ENCODE data around the gene KATNBL1.
"Not testable (repeated sequence)": the region's sequence is repeated elsewhere in the genome, so short reads cannot be mapped to it uniquely, and the experiment has no call there.

Gene KATNBL1

DNA sequence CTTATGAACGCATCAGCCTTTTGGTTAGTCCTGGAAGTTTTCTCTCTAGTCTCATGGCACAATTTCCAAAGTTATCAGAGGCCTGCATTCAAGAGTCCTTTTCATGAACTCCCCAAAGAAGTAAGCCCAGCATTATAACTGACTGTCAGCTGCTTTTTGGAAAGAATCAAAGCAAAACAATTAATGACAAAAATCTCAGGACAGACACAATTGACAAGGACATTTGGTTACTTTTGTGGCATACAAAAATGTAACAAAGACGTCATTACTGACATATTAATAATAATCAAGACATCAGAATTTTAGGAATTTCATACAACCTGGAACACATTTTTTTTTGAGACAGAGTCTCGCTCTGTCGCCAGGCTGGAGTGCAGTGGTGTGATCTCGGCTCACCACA, 21.2 kb downstream of the KATNBL1 start:
- ATAC-seq (ENCODE audit: low read depth) (no peak), DNase-seq (ENCODE audit: low spot score) (no peak)
- peaks cover 16% of the 10 kb centered on the region for H3K36me3 ChIP-seq (ENCODE audit: low read depth)
- H3K27ac ChIP-seq (ENCODE audit: poor library complexity, severe bottlenecking), result no peak overlapping the region
- H3K4me3 ChIP-seq (ENCODE audit: severe bottlenecking), result no peak overlapping the region
- H3K27me3 ChIP-seq (ENCODE audit: insufficient read depth, poor library complexity, severe bottlenecking), result no peaks in the 10 kb centered on the region
- TF ChIP-seq, protein P1, sequence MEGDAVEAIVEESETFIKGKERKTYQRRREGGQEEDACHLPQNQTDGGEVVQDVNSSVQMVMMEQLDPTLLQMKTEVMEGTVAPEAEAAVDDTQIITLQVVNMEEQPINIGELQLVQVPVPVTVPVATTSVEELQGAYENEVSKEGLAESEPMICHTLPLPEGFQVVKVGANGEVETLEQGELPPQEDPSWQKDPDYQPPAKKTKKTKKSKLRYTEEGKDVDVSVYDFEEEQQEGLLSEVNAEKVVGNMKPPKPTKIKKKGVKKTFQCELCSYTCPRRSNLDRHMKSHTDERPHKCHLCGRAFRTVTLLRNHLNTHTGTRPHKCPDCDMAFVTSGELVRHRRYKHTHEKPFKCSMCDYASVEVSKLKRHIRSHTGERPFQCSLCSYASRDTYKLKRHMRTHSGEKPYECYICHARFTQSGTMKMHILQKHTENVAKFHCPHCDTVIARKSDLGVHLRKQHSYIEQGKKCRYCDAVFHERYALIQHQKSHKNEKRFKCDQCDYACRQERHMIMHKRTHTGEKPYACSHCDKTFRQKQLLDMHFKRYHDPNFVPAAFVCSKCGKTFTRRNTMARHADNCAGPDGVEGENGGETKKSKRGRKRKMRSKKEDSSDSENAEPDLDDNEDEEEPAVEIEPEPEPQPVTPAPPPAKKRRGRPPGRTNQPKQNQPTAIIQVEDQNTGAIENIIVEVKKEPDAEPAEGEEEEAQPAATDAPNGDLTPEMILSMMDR (IDR thresholded peaks at IDR 0.05; ENCODE audit: poor library complexity, severe bottlenecking), result no peak
- peaks cover 5% of the 10 kb centered on the region for H3K4me1 ChIP-seq (ENCODE audit: insufficient read depth, poor library complexity, severe bottlenecking)
- H3K9me3 ChIP-seq (ENCODE audit: severe bottlenecking), result peaks cover 5% of the 10 kb centered on the region

DNA sequence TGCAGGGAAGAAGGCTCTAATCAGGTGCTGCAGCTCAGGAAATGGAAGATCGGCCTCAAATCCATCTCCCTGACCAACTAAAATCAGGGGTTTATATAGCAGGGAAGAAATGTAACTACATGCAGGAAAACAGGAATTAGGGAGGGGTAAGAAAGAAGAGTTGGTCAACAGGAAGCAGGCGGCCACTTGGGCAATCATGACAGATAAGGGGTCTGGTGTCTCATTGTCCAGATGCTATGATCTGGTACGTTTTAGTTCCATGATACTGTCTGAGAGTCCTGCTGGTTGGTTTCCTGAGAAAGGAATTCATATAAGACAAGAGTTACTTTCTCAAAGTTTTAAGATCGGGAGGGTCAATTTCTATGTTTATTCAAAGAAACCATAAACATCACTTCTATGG, 24.2 kb downstream of the KATNBL1 start:
- ATAC-seq (ENCODE audit: low read depth), result no peak
- peaks cover 5% of the 10 kb centered on the region for H3K4me1 ChIP-seq (ENCODE audit: insufficient read depth, poor library complexity, severe bottlenecking)
- TF ChIP-seq, protein P1 (IDR thresholded peaks at IDR 0.05; ENCODE audit: poor library complexity, severe bottlenecking), result no peak

DNA sequence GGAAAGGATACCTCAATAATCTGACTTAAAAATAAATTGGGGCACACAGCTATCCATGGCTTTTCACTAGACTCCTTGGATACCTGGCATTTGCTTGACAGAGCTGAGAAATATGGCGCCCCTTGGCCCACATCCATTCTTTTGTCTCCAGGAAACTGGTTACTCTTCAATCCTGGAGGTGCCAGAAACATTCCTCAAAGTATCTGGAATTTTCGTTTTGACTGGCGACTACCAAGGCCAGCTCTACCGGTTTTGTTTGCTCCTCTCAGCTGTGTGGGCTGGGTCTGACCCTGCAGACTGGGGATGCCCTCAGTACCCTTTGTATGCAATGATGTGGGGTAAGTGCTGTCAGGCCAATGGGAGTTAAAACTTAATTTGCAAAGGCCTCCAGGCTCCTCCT, 27.0 kb downstream of the KATNBL1 start:
- DNase-seq (ENCODE audit: low spot score) (no peak), ATAC-seq (ENCODE audit: low read depth) (peak; percentile 17; the same call in 1 of the 3 replicates)
- TF ChIP-seq, protein P1 (IDR thresholded peaks at IDR 0.05; ENCODE audit: poor library complexity, severe bottlenecking), result no peak
- Histone ChIP-seq H3K36me3 (ENCODE audit: low read depth) (peaks cover 10% of the 10 kb centered on the region), H3K9me3 (ENCODE audit: severe bottlenecking) (no peaks in the 10 kb centered on the region), H3K27me3 (ENCODE audit: insufficient read depth, poor library complexity, severe bottlenecking) (no peaks in the 10 kb centered on the region), H3K4me1 (ENCODE audit: insufficient read depth, poor library complexity, severe bottlenecking) (no peaks in the 10 kb centered on the region), H3K4me3 (ENCODE audit: severe bottlenecking) (no peak overlapping the region), H3K27ac (ENCODE audit: poor library complexity, severe bottlenecking) (no peak overlapping the region)

More for the DNA sequence above, 24.2 kb downstream of the KATNBL1 start:
- Histone ChIP-seq H3K27ac (ENCODE audit: poor library complexity, severe bottlenecking) (no peak overlapping the region), H3K36me3 (ENCODE audit: low read depth) (peaks cover 16% of the 10 kb centered on the region), H3K27me3 (ENCODE audit: insufficient read depth, poor library complexity, severe bottlenecking) (no peaks in the 10 kb centered on the region), H3K9me3 (ENCODE audit: severe bottlenecking) (peaks cover 4% of the 10 kb centered on the region), H3K4me3 (ENCODE audit: severe bottlenecking) (no peak overlapping the region)
- no peak for DNase-seq (ENCODE audit: low spot score)

DNA sequence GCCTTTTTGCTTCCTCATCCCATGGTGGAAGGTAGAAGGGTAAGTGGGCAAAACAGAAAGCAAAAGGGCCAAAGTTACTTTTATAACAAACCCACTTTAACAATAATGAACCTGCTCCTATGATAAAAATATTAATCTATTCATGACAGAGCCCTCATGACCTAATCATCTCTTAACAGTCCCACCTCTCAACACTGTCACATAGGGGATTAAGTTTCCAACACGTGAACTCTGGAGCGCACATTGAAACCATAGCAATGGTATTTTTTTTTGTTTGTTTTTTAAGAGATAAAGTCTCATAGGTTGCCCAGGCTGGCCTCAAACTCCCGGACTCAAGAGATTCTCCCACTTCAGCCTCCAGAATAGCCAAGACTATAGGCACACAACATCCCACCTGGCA, 30.7 kb downstream of the KATNBL1 start:
- no peak overlapping the region for H3K27ac ChIP-seq (ENCODE audit: poor library complexity, severe bottlenecking)
- no peak overlapping the region for H3K4me3 ChIP-seq (ENCODE audit: severe bottlenecking)
- no peaks in the 10 kb centered on the region for H3K27me3 ChIP-seq (ENCODE audit: insufficient read depth, poor library complexity, severe bottlenecking)
- peaks cover 7% of the 10 kb centered on the region; the same call in 1 of the 2 replicates for H3K36me3 ChIP-seq (ENCODE audit: low read depth)
- H3K9me3 ChIP-seq (ENCODE audit: severe bottlenecking), result peaks cover 6% of the 10 kb centered on the region
- H3K4me1 ChIP-seq (ENCODE audit: insufficient read depth, poor library complexity, severe bottlenecking), result no peaks in the 10 kb centered on the region
- DNase-seq (ENCODE audit: low spot score), result no peak
- ATAC-seq (ENCODE audit: low read depth), result no peak
- TF ChIP-seq, protein P1 (IDR thresholded peaks at IDR 0.05; ENCODE audit: poor library complexity, severe bottlenecking), result no peak

DNA sequence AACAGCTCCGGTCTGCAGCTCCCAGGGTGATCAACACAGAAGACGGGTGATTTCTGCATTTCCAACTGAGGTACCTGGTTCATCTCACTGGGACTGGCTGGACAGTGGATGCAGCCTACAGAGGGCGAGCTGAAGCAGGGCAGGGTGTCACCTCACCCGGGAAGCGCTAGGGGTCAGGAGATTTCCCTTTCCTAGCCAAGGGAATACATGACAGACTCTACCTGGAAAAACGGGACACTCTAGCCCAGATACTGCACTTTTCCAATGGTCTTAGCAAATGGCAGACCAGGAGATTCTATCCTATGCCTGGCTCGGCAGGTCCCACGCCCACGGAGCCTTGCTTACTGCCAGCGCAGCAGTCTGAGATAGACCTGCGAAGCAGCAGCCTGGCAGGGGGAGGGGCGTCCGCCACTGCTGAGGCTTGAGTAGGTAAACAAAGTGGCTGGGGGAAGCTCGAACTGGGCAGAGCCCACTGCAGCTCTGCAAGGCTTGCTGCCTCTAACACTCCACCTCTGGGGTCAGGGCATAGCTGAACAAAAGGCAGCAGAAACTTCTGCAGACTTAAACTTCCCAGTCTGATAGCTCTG, 43.8 kb downstream of the KATNBL1 start:
- ATAC-seq (ENCODE audit: low read depth); DNase-seq (ENCODE audit: low spot score): not testable (repeated sequence)

More for the DNA sequence above, 43.8 kb downstream of the KATNBL1 start:
- not testable (repeated sequence) for H3K27ac ChIP-seq (ENCODE audit: poor library complexity, severe bottlenecking); H3K4me3 ChIP-seq (ENCODE audit: severe bottlenecking); H3K27me3 ChIP-seq (ENCODE audit: insufficient read depth, poor library complexity, severe bottlenecking); H3K4me1 ChIP-seq (ENCODE audit: insufficient read depth, poor library complexity, severe bottlenecking)
- H3K9me3 ChIP-seq (ENCODE audit: severe bottlenecking), result peaks cover 24% of the 10 kb centered on the region
- H3K36me3 ChIP-seq (ENCODE audit: low read depth), result peaks cover 29% of the 10 kb centered on the region

Data from RWPE2 (cell line).